Glomerular endothelial cell (primary cell): ENCODE data around the gene GAST. TPM values are rescaled to one million over a fixed set of nuclear protein-coding genes. Genes with fewer than 3 reads are reported as not detected.
"Not testable (repeated sequence)": the region's sequence is repeated elsewhere in the genome, so short reads cannot be mapped to it uniquely, and the experiment has no call there.

Experiments
- DNase-seq: peaks from one replicate; pipeline ENCODE4 v3.0.0-alpha.2; 2011; ENCODE audit warnings: low read depth, low spot score; ENCODE audit errors: extremely low read depth
- total RNA-seq: library from RNA; depleted of rRNA; stranded (reverse); fragments of >200 nt; gene quantifications from 2 replicates; pipeline ENCODE4 v1.2.3, GENCODE V29; 2015

GAST gene
- total RNA-seq, 1 donor from 2014 or later: not detected

- DNase-seq: no peak
Measured at GRCh38 chr17:41683441-41684007, 28.6 kb upstream of the GAST start.

- DNase-seq: no peak
Measured at GRCh38 chr17:41684035-41684434, 28.1 kb upstream of the GAST start.

- not testable (repeated sequence) for DNase-seq
Measured at GRCh38 chr17:41685753-41686152, 26.4 kb upstream of the GAST start.

- DNase-seq: no peak
Measured at GRCh38 chr17:41686281-41686680, 25.9 kb upstream of the GAST start.

GRCh38 chr17:41687828-41688640, 24.1 kb upstream of the GAST start:
- no peak for DNase-seq

- peak; percentile 93 for DNase-seq
Measured at GRCh38 chr17:41688641-41689496, 23.3 kb upstream of the GAST start, which contains the start of gene EIF1. EIF1 (plus strand) TSS chr17:41688885; CDS start chr17:41689039, 154 bp downstream.

GRCh38 chr17:41689497-41690299, 22.4 kb upstream of the GAST start:
- no peak for DNase-seq

- DNase-seq: no peak
Measured at GRCh38 chr17:41690497-41690896, 21.6 kb upstream of the GAST start.

- no peak for DNase-seq
Measured at GRCh38 chr17:41691031-41691777, 20.9 kb upstream of the GAST start.

GRCh38 chr17:41692722-41693521, 19.2 kb upstream of the GAST start:
- no peak for DNase-seq

- no peak for DNase-seq
Measured at GRCh38 chr17:41695134-41695661, 16.9 kb upstream of the GAST start.

- no peak for DNase-seq
Measured at GRCh38 chr17:41695954-41696757, 16.0 kb upstream of the GAST start.

- DNase-seq: no peak
Measured at GRCh38 chr17:41697122-41697962, 14.8 kb upstream of the GAST start.

GRCh38 chr17:41700843-41701242, 11.3 kb upstream of the GAST start:
- not testable (repeated sequence) for DNase-seq

- no peak for DNase-seq
Measured at GRCh38 chr17:41702712-41703111, 9.4 kb upstream of the GAST start.

GRCh38 chr17:41705271-41705991, 6.7 kb upstream of the GAST start:
- DNase-seq: no peak
